Measurements from ENCODE around the gene ITGA8.

- TF ChIP-seq TCF12 (IDR thresholded peaks at IDR 0.05), result no peak
- no peak for TF ChIP-seq TCF12 (CRISPR knock-in tag; IDR thresholded peaks at IDR 0.05)
- TF ChIP-seq ZC3H4 (CRISPR knock-in tag; IDR thresholded peaks at IDR 0.05; ENCODE audit: borderline replicate concordance), result no peak
- TF ChIP-seq CTCF (CRISPR knock-in tag; IDR thresholded peaks at IDR 0.05), result no peak
- TF ChIP-seq RBFOX2 (IDR thresholded peaks at IDR 0.05; ENCODE audit: low read depth, low read length), result no peak
- TF ChIP-seq TBP (CRISPR knock-in tag; IDR thresholded peaks at IDR 0.05), result no peak
- TF ChIP-seq YY1 (IDR thresholded peaks at IDR 0.05; ENCODE audit: insufficient read depth, insufficient replicate concordance, low read depth, low read length), result no peak
- no peak for TF ChIP-seq ZFP62 (CRISPR knock-in tag; IDR thresholded peaks at IDR 0.05)
Measured at GRCh38 chr10:15735763-15736162, 16.0 kb upstream of the ITGA8 start.

Data from HepG2 (cell line).